ENCODE data around the gene ZMAT3.

Gene ZMAT3

GRCh38 chr3:179018808-179019207, 52.8 kb downstream of the ZMAT3 start:
- DNase-seq, result no peak

- no peak for DNase-seq
Observed at GRCh38 chr3:179016979-179017670, 54.5 kb downstream of the ZMAT3 start.

- DNase-seq, result peak; percentile 25
Observed at GRCh38 chr3:179015551-179016020, 56.0 kb downstream of the ZMAT3 start.

- no peak for DNase-seq
Observed at GRCh38 chr3:179005706-179006105, 65.9 kb downstream of the ZMAT3 start.

GRCh38 chr3:179005213-179005612, 66.4 kb downstream of the ZMAT3 start:
- no peak for DNase-seq

GRCh38 chr3:179000659-179001058, 71.0 kb downstream of the ZMAT3 start:
- DNase-seq, result no peak

- no peak for DNase-seq
Observed at GRCh38 chr3:179000144-179000543, 71.5 kb downstream of the ZMAT3 start.

- DNase-seq, result no peak
Observed at GRCh38 chr3:178996399-178996798, 75.2 kb downstream of the ZMAT3 start.

GRCh38 chr3:178990293-178990692, 81.3 kb downstream of the ZMAT3 start:
- no peak for DNase-seq

- no peak for DNase-seq
Observed at GRCh38 chr3:178989821-178990220, 81.8 kb downstream of the ZMAT3 start.

GRCh38 chr3:178987745-178988144, 83.9 kb downstream of the ZMAT3 start:
- DNase-seq, result no peak

- no peak for DNase-seq
Observed at GRCh38 chr3:178986456-178986855, 85.2 kb downstream of the ZMAT3 start.

GRCh38 chr3:178982137-178982536, 89.5 kb downstream of the ZMAT3 start:
- no peak for DNase-seq

- no peak for DNase-seq
Observed at GRCh38 chr3:178975320-178975719, 96.3 kb downstream of the ZMAT3 start.

GRCh38 chr3:178971614-178972013, 100.0 kb downstream of the ZMAT3 start:
- DNase-seq, result no peak

GRCh38 chr3:178969004-178969700, 102.5 kb downstream of the ZMAT3 start:
- DNase-seq, result no peak
